HG03432 (cell line): ENCODE measurements around the gene TNFRSF18.

Experiments
- ATAC-seq: cut with Tn5 transposase; IDR thresholded peaks from one replicate; pipeline ENCODE4 v1.9.1; 2021; ENCODE audit warnings: mild to moderate bottlenecking, moderate library complexity; ENCODE audit not compliant: unreplicated experiment

Gene TNFRSF18

DNA sequence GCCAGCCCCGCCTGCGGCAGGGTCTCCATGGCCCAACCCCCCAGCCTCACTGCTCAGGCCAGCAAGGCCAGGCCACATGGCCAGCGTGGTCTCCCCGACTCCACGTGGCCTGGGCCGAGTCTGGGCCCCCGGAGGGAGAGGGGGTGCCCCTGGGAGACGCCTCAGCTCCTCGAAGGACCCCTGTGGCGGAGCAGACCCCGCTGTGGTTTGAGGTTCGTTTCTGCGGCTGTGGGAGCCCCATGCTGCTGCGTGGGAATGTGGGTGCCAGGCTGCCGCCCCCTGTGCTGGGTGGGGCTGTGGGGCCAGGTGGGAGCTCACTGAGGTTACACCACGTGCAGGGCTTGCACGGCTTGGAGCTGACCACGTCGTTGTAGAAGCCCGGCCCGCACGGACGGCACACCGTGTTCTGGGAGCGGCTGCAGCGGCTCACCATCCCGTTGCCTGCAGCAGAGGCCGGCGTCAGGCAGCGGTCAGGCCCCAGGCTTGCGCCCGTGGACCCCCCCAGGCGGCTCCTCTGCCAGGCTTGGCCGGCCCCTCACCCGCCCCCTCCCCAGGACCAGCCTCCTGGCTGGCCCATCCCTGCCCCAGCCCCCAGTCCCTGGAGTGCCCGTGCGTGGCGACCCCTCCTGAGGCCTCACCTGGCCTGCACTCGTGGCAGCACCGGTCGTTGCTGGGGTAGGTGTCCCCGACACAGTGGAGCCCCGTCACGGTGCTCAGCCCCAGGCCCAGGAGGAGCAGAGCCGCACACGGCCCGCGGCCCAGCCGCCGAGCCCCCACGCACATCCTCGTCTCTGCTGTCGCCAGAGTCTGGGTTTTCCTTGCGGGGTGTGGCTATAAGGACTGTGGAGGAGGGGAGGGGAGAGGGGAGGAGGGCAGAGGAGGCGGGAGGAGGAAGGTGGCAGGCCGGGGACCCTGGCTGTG is 7.2 kb upstream of the TNFRSF18 start, which contains the start of gene TNFRSF4:
Gene TNFRSF4, minus strand, starts transcription at position 809 of the 921 bp plus-strand sequence. Its CDS starts 26 bp downstream, at position 783.
- ATAC-seq = no peak

GRCh38 chr1:1212780-1213344 is 6.5 kb upstream of the TNFRSF18 start:
- no peak for ATAC-seq

GRCh38 chr1:1211541-1212441 is 5.4 kb upstream of the TNFRSF18 start:
- no peak for ATAC-seq

GRCh38 chr1:1210726-1211540 is 4.5 kb upstream of the TNFRSF18 start:
- no peak for ATAC-seq

DNA sequence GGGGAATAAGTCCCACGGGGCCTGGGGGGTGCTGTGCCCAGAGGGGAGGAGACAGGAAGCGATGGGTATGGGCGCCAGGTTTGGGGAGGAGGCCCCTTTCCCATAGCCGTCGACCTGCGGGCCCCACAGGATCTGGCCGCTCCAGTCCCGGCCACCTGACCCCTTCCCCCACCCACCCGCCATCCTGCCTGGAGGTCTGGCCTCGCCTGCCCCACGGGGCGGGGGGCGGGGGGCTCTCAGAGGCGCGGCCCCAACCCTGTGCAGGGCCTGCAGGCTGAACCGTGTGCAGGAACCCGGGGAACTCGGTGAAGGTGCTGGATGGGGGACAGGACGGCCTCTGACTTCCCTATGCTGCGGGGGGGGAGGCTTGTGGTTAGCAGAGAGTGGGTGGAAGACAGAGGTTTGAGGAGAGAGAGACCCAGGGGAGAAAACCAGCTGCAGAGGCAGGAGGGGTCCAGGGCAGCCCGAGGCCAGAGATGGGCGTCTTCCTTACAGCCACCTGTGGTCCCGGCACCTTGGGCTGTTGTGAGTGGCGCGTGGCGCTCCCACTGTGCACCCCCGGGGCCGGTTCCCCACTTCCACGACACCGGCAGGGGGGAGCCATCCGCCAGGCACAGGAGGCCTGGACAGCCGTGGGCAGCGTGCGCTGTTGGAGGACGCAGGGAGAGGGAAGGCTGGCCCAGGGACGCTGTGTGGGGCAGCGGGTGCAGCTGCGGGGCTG is 2.5 kb upstream of the TNFRSF18 start:
- no peak for ATAC-seq

DNA sequence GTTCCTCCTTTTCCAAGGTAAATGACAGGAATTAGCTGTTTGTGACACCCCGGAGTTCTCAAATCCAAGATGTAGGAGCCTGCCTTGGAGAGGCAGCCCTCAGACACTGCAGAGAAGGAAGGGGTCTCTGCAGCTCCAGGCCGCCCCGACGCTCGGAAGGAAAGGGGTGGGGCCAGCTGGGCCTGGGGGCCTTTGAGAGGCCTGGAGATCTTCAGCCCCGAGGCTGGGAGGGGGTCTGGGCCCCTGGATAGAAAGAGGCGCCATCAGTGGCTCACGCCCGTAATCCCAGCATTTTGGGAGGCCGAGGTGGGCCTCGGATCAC is 1.1 kb upstream of the TNFRSF18 start:
- ATAC-seq = no peak

DNA sequence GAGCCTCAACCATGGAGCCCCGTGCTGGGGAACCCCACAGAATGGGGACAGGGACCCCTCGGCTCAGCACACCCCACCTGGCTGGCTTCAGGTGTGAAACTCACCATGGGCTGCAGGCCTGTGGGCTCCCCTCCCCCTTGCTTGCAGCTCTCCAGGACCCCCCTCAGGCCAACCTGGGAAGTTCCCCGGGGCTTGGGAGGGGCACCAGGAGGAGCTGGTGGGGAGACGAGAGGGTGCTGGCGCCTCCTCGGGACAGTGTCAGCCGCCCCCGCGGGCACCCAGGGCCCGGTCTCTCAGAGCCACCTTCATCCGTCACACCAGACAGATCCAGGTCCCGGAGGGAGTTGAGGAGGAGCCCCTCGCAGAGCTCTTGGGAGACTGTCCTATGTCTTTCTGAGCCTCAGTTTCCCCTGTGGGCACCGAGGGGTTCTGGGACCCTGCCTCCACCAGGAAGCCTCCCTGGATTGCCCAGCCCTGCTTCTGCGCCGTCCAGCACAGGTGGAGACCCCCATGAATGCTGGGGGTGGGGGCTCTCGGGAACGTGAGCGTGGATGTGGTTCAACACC is 657 bp upstream of the TNFRSF18 start:
- no peak for ATAC-seq

- ATAC-seq = no peak
Observed at GRCh38 chr1:1205769-1206375, 520 bp downstream of the TNFRSF18 start.

DNA sequence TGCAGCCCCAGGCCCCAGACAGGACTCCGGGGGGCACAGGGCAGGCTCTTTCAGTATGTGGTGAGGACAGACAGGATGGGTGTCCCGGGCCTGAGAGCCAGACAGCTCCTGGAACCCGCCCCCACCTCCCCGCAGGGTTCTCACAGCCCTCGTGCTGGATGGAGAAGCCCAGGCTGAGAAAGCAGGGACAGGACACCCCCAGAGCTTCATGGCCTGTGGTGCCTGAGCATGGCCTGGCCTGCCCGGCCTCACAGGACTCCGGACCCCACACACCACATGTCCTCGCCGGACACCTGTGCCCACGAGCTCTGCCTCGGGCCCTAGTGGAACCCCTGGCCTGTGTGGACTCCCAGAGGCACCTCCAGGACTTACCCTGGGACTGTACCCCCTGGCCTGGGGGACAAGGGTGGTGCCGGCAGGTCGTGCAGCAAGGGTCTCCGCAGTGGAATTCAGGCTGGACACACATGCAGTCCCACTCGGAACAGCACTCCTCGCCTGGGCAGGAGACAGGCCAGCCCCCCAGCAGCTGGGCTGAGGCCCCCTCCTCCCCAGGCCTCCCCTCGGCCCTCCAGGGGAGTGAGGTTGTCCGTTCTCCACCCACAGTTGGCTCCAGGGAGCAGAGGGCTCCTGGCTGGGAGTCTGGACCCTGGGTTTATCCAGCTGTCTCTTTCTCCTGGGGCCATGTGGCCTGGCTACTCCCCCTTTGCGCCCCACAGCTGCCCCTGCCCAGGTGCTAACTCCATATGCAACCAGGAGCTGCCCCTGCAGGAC is 1.2 kb downstream of the TNFRSF18 start:
- no peak for ATAC-seq

DNA sequence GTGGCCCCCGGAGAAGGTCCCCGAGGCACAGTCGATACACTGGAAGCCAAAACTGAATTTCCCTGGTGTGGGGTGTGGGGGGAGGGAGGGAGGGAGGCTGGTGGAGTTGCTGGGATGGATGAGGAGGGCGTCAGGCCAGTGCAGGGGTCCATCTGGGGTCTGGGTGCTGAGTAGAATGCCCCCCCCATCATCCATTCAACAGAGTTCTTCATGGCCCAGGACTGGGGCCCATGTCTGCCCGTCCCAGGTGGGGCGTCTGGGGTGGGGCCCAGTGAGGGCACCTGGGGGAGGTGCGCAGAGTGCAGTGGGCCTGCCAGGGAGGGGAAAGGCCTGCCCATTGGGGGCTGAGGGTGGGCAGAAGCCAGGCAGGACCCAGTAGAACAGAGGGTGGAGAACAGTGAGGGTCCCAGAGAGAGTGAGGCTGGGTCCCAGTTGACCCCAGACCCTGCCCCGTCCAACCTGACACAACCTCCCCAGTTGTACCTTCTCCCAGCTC is 1.9 kb downstream of the TNFRSF18 start:
- no peak for ATAC-seq

GRCh38 chr1:1203561-1204424 is 2.6 kb downstream of the TNFRSF18 start:
- ATAC-seq = no peak

- ATAC-seq = no peak
Observed at GRCh38 chr1:1202831-1203560, 3.4 kb downstream of the TNFRSF18 start.

GRCh38 chr1:1200876-1201810 is 5.2 kb downstream of the TNFRSF18 start:
- no peak for ATAC-seq

GRCh38 chr1:1199961-1200875 is 6.2 kb downstream of the TNFRSF18 start:
- no peak for ATAC-seq
